A673 (cell line): ENCODE measurements around the gene THADA.

Experiments
- CTCF ChIP-seq: fragments of 300-800, 200-600 bp; sonication (generic); conservative IDR thresholded peaks from 2 replicates; pipeline ENCODE4 v1.5.1; 2017; ENCODE audit warnings: low read depth, mild to moderate bottlenecking, antibody characterized with exemption, low read length, moderate library complexity, mixed read lengths
- EZH2 ChIP-seq: fragments of 200-600 bp; sonication (generic); IDR thresholded peaks from 2 replicates; pipeline ENCODE4 v1.6.1; 2017; ENCODE audit warnings: borderline replicate concordance, low read depth, mild to moderate bottlenecking, mixed read lengths, antibody characterized with exemption, low read length; ENCODE audit not compliant: poor library complexity, severe bottlenecking

DNA sequence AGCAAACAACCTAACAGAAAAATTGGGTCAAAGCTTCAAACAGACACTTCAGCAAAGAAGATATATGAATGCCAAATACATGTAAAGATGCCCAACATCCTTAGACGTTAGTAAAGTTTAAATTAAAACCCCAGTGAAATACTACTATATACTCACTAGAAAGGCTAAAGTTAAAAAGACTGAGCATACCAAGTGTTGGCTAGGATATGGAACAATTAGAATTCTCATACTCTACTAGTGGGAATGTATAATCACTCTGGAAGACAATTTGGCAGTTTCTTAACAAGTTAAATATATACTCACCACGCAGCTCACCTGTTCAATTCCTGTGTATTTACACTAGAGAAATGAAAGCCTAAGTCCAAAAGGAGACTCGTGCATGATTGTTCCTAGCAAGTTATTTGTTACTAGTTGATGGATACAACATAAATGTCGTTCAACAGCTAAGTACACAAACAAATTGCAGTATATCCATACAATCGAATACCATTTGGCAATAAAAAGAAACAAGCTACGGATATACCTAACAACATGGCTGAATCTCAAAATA, 185.7 kb downstream of the THADA start:
- TF ChIP-seq CTCF (no peak), EZH2 (no peak)
